ENCODE data around the gene DIO1.

- TF ChIP-seq CTCF (IDR thresholded peaks at IDR 0.05), result no peak
- no peak for TF ChIP-seq POLR2AphosphoS5 (IDR thresholded peaks at IDR 0.05)
These were observed 48.4 kb downstream of the DIO1 start for GRCh38 chr1:53942127-53942957.
